ENCODE data around the gene PRKAG2.

GRCh38 chr7:151642746-151643145 lies 234.2 kb downstream of the PRKAG2 start:
- TF ChIP-seq CTCF (IDR thresholded peaks at IDR 0.05) (no peak), POLR2A (IDR thresholded peaks at IDR 0.05) (no peak)

Measured in thyroid gland (tissue), 4 donors.